Thymus (tissue), 11 donors: Measurements from ENCODE around the gene DCST1. TPM values are rescaled to one million over a fixed set of nuclear protein-coding genes. Genes with fewer than 3 reads are reported as not detected.

ENCODE experiments used
- DNase-seq, 9 donors: peaks; one replicate each; pipeline ENCODE4 v3.0.0-alpha.2; 2013; ENCODE audit warnings: low spot score in 9 of 9, low read depth in 6 of 9, missing footprints in 1 of 9
- H3K27ac ChIP-seq, 2 donors: one replicate each; pipeline ENCODE4 v1.5.1; 2013; ENCODE audit warnings: control low read depth in 1 of 2, low read depth in 1 of 2, low read length in 1 of 2, mild to moderate bottlenecking in 1 of 2, moderate library complexity in 1 of 2
- H3K27me3 ChIP-seq, 2 donors: one replicate each; pipeline ENCODE4 v1.5.1; 2013; ENCODE audit warnings: low read length in 1 of 2; ENCODE audit not compliant: control insufficient read depth in 2 of 2, insufficient read depth in 1 of 2
- H3K36me3 ChIP-seq, 2 donors: one replicate each; pipeline ENCODE4 v1.5.1; 2013; ENCODE audit warnings: low read length in 1 of 2, mild to moderate bottlenecking in 1 of 2, moderate library complexity in 1 of 2; ENCODE audit not compliant: control insufficient read depth in 2 of 2, insufficient read depth in 2 of 2
- H3K4me1 ChIP-seq, 2 donors: one replicate each; pipeline ENCODE4 v1.5.1; 2013; ENCODE audit warnings: low read length in 2 of 2; ENCODE audit not compliant: control insufficient read depth in 2 of 2, insufficient read depth in 2 of 2
- H3K4me3 ChIP-seq, 2 donors: one replicate each; pipeline ENCODE4 v1.5.1; 2013; ENCODE audit warnings: low read length in 2 of 2, control low read depth in 1 of 2, mild to moderate bottlenecking in 1 of 2
- H3K9me3 ChIP-seq, 2 donors: one replicate each; pipeline ENCODE4 v1.5.1; 2013; ENCODE audit warnings: low read length in 1 of 2, mild to moderate bottlenecking in 1 of 2; ENCODE audit not compliant: control insufficient read depth in 2 of 2, insufficient read depth in 1 of 2
- WGBS: extraction: QIAGEN DNeasy Blood & Tissue Kit; methylation state at CpG from one replicate; pipeline ENCODE4 v1.1.7; 2013; 5-methylcytosine and 5-hydroxymethylcytosine counted together
- polyA plus RNA-seq: library from polyadenylated mRNA; stranded (reverse); fragments of 200-250 nt; gene quantifications from one replicate; pipeline ENCODE4 v1.2.3, GENCODE V29; 2013
- total RNA-seq: library from RNA; stranded (reverse); fragments of 120-200 nt; gene quantifications from one replicate; pipeline ENCODE4 v1.2.4, GENCODE V29; 2013
- donor health status: healthy.

The DCST1 gene
- total and polyA plus RNA-seq, 2 donors = not detected

DNA sequence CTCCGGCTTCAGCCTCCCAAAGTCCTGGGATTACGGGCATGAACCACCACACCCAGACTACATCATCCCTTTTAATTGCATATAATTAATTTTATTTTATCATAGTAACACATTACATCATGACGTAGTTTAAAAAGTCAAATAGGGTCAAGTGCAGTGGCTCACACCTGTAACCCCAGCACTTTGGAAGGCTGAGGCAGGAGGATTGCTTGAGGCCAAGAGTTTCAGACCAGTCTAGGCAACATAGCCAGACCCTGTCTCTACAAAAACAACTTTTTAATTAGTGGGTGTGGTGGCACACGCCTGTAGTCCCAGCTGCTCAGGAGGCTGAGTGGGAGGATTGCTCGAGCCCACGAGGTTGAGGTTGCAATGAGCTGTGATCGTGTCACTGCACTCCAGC lies 65.7 kb downstream of the DCST1 start:
- H3K9me3 ChIP-seq = no peaks in the 10 kb centered on the region
- H3K27ac ChIP-seq = no peak overlapping the region
- peaks cover 0 to 4% of the 10 kb centered on the region in 2 donors for H3K27me3 ChIP-seq
- H3K4me1 ChIP-seq = peaks cover 0 to 2% of the 10 kb centered on the region in 2 donors
- H3K4me3 ChIP-seq = no peak overlapping the region
- no peaks in the 10 kb centered on the region for H3K36me3 ChIP-seq
- DNase-seq = no peak
- WGBS = 96% methylated on average over 7 of the region's 7 CpGs

Other genes starting within 250 kb of the DCST1 start
- 1.8 TPM for gene KCNN3, start 163.5 kb upstream of the DCST1 start, total RNA-seq
- gene KCNN3, start 163.5 kb upstream of the DCST1 start, polyA plus RNA-seq = 0.64 TPM
- 14.7 TPM for gene PMVK, start 97.1 kb upstream of the DCST1 start, total RNA-seq
- gene PMVK, start 97.1 kb upstream of the DCST1 start, polyA plus RNA-seq = 27.5 TPM
- gene PBXIP1, start 77.7 kb upstream of the DCST1 start, total RNA-seq = 91.5 TPM
- 104 TPM for gene PBXIP1, start 77.7 kb upstream of the DCST1 start, polyA plus RNA-seq
- 15.3 TPM for gene PYGO2, start 72.0 kb upstream of the DCST1 start, total RNA-seq
- gene PYGO2, start 72.0 kb upstream of the DCST1 start, polyA plus RNA-seq = 24.5 TPM
- gene SHC1, start 63.1 kb upstream of the DCST1 start, total RNA-seq = 30.5 TPM
- 66.7 TPM for gene SHC1, start 63.1 kb upstream of the DCST1 start, polyA plus RNA-seq
- 113 TPM for gene CKS1B, start 59.1 kb upstream of the DCST1 start, total RNA-seq
- gene CKS1B, start 59.1 kb upstream of the DCST1 start, polyA plus RNA-seq = 32.8 TPM
- 26.7 TPM for gene FLAD1, start 50.5 kb upstream of the DCST1 start, total RNA-seq
- gene FLAD1, start 50.5 kb upstream of the DCST1 start, polyA plus RNA-seq = 34.8 TPM
- 0.09 TPM for gene LENEP, start 40.2 kb upstream of the DCST1 start, total RNA-seq
- 0.16 TPM for gene LENEP, start 40.2 kb upstream of the DCST1 start, polyA plus RNA-seq
- gene ZBTB7B, start 31.0 kb upstream of the DCST1 start, total RNA-seq = 12.1 TPM
- 21.9 TPM for gene ZBTB7B, start 31.0 kb upstream of the DCST1 start, polyA plus RNA-seq
- gene DCST2, start within 50 bp of the DCST1 start, total RNA-seq = 0.24 TPM
- 7.8 TPM for gene DCST2, start within 50 bp of the DCST1 start, polyA plus RNA-seq
- 12.2 TPM for gene ADAM15, start 17.5 kb downstream of the DCST1 start, total RNA-seq
- gene ADAM15, start 17.5 kb downstream of the DCST1 start, polyA plus RNA-seq = 91.5 TPM
- 4.9 TPM for gene EFNA4, start 29.9 kb downstream of the DCST1 start, total RNA-seq
- gene EFNA4, start 29.9 kb downstream of the DCST1 start, polyA plus RNA-seq = 7.4 TPM
- 2.1 TPM for gene EFNA3, start 45.0 kb downstream of the DCST1 start, total RNA-seq
- gene EFNA3, start 45.0 kb downstream of the DCST1 start, polyA plus RNA-seq = 3.4 TPM
- 14.5 TPM for gene EFNA1, start 94.1 kb downstream of the DCST1 start, total RNA-seq
- 52.6 TPM for gene EFNA1, start 94.1 kb downstream of the DCST1 start, polyA plus RNA-seq
- gene SLC50A1, start 102.0 kb downstream of the DCST1 start, total RNA-seq = 25.7 TPM
- 54.5 TPM for gene SLC50A1, start 102.0 kb downstream of the DCST1 start, polyA plus RNA-seq
- gene DPM3, start 106.7 kb downstream of the DCST1 start, total RNA-seq = 34.0 TPM
- 155 TPM for gene DPM3, start 106.7 kb downstream of the DCST1 start, polyA plus RNA-seq
- gene KRTCAP2, start 139.5 kb downstream of the DCST1 start, total RNA-seq = 97.7 TPM
- 223 TPM for gene KRTCAP2, start 139.5 kb downstream of the DCST1 start, polyA plus RNA-seq
- 1.9 TPM for gene TRIM46, start 140.0 kb downstream of the DCST1 start, total RNA-seq
- 4.3 TPM for gene TRIM46, start 140.0 kb downstream of the DCST1 start, polyA plus RNA-seq
- 7.6 TPM for gene THBS3, start 174.1 kb downstream of the DCST1 start, total RNA-seq
- gene THBS3, start 174.1 kb downstream of the DCST1 start, polyA plus RNA-seq = 46.1 TPM
- 35.1 TPM for gene MTX1, start 174.9 kb downstream of the DCST1 start, total RNA-seq
- gene MTX1, start 174.9 kb downstream of the DCST1 start, polyA plus RNA-seq = 36.8 TPM
- gene ENTREP3, start 221.7 kb downstream of the DCST1 start, total RNA-seq = 2.1 TPM
- gene ENTREP3, start 221.7 kb downstream of the DCST1 start, polyA plus RNA-seq = 12.5 TPM
- 29.1 TPM for gene SCAMP3, start 228.5 kb downstream of the DCST1 start, total RNA-seq
- gene SCAMP3, start 228.5 kb downstream of the DCST1 start, polyA plus RNA-seq = 59.1 TPM
- gene CLK2, start 239.7 kb downstream of the DCST1 start, total RNA-seq = 28.9 TPM
- 86.5 TPM for gene CLK2, start 239.7 kb downstream of the DCST1 start, polyA plus RNA-seq
- gene HCN3, start 243.6 kb downstream of the DCST1 start, total RNA-seq = 0.76 TPM
- gene HCN3, start 243.6 kb downstream of the DCST1 start, polyA plus RNA-seq = 2.6 TPM